ENCODE measurements around the gene DRC1.

DRC1 gene

GRCh38 chr2:26400723-26401122 is 997 bp upstream of the DRC1 start:
- no peak for DNase-seq

- DNase-seq: no peak
These were observed 5.8 kb downstream of the DRC1 start for GRCh38 chr2:26407526-26407925.

GRCh38 chr2:26409785-26410184 is 8.1 kb downstream of the DRC1 start:
- no peak for DNase-seq

DNA sequence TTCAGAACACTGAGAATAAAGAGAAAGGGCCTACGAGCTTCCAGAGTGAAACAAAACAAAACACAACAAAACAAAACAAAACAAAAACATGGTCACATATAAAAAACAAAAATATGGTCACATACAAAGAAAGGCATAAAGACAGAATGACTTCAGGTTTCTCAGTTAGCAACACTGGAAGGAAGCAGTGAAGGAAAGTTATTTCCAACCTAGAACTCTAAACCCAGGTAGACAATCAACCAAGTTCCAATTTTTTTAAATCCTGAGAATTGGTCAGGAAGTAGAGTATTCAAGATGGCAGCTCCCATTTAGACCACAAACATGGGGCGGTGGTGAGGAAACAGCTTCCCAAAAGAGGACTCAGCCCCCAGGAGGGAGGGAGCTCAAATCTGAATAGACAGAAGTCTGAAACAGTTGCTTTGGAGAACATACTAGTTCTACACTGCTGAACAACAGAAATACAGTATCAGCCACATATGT is 9.1 kb downstream of the DRC1 start:
- DNase-seq: no peak

DNA sequence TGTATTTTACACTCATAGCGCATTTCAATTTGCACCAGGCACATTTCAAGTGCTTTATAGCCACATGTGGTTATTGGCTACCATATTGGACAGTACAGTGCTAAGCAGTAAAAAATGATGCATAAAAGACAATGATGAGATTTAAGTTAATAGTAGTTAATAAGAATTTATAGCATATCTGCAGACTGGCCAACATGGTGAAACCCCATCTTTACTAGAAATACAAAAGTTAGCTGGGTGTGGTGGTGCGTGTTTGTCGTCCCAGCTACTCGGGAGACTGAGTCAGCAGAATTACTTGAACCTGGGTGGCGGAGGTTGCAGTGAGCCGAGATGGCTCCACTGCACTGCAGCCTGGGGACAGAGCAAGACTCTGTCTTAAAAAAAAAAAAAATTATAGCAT is 9.7 kb downstream of the DRC1 start:
- no peak for DNase-seq

DNA sequence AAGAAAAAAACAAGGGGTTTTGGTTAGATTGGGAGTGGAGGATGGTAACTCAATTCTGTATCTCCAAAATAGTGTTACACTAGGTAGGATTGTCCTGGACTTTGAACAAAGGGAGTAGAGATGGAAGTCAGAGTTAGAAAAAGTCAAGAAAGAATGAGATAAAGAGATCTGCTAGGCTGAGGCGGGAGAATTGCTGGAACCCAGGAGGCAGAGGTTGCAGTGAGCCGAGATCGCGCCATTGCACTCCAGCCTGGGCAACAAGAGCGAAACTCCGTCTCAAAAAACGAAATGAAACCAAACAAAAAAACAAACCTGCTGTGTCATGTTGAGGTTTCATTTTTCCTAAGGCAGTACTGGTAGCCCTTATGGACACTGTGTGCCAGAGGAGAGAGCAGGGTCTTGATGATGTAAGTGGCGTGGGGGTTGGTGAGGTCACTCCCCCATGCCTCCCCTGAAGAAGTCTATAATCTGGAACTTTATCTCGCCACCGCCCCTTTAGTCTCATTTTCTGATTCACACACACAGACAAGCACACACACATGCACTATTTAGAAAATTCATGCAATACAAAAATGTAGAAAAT is 10.5 kb downstream of the DRC1 start:
- no peak for DNase-seq

DNA sequence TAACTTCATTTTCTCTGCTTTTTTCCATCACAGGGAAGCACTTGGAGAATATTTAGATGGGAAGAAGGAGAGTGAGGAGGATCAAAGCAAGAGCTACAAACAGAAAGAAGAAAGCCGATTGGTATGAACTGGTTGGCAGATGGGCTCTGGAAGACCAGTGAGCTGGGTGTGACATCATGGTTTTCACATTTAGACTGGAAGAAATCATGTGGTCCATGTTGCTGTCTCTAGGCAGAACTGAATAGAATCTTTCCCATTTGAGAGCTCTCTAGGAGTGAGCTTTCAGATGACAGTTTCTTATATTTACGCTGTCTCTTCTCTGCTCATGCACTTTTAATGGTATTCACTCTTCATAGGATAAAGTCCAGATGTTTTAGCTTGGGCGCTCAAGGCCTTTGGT is 12.6 kb downstream of the DRC1 start:
- no peak for DNase-seq

GRCh38 chr2:26421961-26422360 is 20.2 kb downstream of the DRC1 start:
- DNase-seq: no peak

GRCh38 chr2:26422947-26423629 is 21.4 kb downstream of the DRC1 start:
- no peak for DNase-seq

DNA sequence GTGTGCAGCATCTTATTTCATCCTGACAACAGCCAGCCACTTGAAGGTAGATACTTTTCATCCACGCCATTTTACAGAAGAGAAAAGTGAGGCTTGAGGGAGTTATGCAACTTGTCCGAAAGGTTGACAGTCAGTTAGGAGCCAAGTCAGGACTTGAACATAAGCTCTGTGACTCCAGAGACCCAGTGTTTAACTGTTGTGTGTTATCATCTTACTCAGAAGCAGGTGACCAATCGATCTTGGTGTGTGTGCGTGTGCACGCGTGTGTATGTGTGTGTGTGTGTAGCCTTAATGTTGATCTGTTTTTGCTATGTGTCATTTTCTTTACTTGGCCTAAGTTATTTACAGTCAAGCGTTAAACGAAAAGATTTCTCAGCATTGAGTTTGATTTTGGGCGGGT is 22.0 kb downstream of the DRC1 start:
- no peak for DNase-seq

- DNase-seq: no peak
These were observed 22.5 kb downstream of the DRC1 start for GRCh38 chr2:26424221-26424620.

DNA sequence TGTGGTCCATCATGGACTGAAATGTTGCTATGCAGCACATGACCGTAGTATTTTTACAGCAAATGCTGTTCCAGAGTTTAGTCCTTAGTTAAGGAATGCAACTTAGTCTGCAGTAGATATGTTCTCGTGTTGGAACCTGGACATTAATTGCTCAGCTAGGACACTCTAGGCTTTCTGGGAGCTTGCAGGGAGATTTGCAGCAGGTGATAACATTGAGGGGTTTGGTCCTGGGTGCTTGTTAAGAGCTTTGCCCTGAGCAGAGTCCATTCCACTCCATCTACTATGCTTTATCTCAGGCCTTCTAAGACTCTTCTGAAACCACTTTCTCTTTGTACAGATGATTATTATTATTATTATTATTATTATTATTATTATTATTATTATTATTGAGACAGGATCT is 27.1 kb downstream of the DRC1 start:
- no peak for DNase-seq

DNA sequence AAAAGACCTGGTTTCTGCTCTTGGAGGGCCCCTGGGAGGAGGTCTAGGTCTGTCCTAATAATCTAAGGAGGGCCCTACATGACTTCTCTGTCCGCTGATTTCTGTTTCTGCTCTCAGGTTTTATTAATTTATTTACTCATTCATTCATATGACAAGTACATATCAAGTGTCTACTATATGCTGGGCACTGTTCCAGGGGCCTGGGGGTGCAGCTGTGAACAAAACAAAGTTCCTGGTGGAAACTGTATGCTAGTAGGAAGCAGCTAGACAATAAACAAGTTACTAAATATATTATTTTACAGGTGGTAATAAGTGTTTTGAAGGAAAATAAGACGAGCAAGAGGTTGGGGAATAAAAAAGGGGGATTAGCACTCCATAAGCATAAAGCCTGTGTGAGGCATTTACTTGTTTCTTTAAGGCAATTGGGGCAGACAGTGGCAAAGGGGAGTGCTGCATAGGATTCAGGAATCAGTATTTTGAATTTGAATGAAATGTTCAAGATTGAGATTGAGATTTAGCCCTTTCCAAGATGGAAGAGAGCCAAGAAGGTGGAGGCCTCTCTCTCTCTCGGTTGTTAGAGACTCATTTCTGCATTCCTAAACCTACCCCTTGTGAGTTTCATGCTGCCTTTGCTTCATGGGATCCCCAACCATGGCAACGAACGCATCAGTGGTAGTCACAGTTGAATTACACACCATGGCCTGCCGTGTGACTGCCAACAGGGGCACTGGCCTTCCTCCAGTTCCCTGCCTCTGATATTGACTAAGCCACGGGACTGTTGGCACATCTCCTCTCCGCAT is 28.3 kb downstream of the DRC1 start:
- DNase-seq: no peak

GRCh38 chr2:26430826-26431225 is 29.1 kb downstream of the DRC1 start:
- DNase-seq: no peak

GRCh38 chr2:26432363-26432762 is 30.6 kb downstream of the DRC1 start:
- DNase-seq: no peak

GRCh38 chr2:26432859-26433258 is 31.1 kb downstream of the DRC1 start:
- no peak for DNase-seq

DNA sequence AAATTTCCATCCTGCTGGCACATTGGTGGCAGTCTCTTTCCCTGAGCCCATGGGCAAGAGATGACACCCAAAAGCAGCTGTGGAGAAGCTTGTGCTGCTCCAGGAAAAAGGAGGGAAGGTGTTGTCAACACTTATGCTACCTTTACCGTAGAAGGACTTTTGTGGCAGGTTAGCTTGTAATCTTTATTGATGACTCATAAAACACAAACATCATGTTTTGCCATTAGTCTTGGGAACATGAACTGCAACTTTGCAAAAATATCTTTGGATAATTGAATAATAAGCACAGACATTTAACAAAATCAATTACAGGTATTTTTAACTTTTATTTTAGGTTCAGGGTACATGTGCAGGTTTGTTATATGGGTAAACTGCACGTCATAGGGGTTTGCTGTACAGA is 33.4 kb downstream of the DRC1 start:
- no peak for DNase-seq

- no peak for DNase-seq
These were observed 36.8 kb downstream of the DRC1 start for GRCh38 chr2:26438526-26438925.

- no peak for DNase-seq
These were observed 37.2 kb downstream of the DRC1 start for GRCh38 chr2:26438926-26439325.

DNA sequence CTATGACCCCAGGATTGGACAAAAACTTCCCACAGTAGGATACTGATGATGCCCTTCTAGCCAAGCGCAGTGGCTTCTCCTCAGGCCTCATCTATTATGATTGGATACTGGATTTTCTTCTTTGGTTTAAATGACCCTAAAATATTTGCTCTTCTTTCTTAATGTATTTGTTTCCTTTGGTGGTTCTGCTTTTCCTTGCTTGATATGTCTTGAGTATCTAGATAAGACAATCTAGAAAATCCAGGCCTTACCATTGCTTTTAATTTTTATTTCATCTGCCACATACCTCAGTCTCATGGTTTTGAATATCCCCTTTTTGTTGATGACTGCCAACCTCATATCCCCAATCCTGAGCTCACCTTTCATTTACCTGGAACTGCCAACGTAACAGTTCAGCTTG is 40.6 kb downstream of the DRC1 start:
- no peak for DNase-seq

- DNase-seq: no peak
These were observed 41.0 kb downstream of the DRC1 start for GRCh38 chr2:26442707-26443106.

DNA sequence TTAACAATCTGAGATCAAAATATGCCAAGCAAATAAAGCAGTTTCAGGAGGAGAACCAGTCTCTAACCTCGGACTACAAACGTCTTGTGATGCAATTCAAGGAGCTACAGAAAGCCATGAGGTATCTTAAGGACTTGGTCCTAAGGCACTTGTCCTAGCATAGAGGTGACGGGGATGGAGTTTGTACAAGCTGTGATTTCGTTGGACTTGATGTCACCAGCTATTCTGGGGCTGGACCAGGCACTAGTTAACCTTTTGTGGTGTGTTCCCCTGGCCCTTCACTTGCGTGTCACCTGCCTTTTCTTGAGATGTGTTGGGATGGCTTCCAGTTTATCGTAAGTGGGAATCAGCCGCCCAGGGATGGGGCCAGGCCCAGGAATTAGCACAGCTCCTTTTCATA is 42.5 kb downstream of the DRC1 start:
- no peak for DNase-seq

DNA sequence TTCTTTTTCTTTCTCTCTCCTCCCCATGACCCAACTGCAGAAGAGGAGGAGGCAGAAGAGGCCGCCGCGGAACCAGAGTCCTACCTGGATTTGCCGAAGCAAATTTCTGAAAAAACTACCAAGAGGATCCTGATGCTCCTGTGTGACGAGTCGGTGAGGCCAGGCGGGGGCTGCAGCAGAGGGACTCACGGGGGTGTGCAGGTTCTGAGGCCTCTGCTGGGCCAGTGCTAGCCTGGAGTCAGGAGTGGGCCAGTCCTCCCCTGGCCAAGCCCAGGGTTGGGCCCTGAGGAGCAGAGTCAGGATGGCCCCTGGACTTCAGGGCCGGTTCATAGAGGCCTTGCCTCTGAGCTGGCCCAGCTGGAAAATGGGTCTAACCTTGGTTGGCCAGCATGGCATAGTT is 46.9 kb downstream of the DRC1 start:
- DNase-seq: no peak
